ENCODE data around the gene SPAG5. TPM values are rescaled to one million over a fixed set of nuclear protein-coding genes. Genes with fewer than 3 reads are reported as not detected.

The SPAG5 gene
- polyA plus RNA-seq, 1 donor from 2014 or later: 19.9 TPM

GRCh38 chr17:28545787-28546415, 52.9 kb downstream of the SPAG5 start:
- Histone ChIP-seq H3K27ac (ENCODE audit: low read length) (no peak overlapping the region), H3K9me3 (ENCODE audit: low read length) (no peaks in the 10 kb centered on the region), H3F3A (ENCODE audit: insufficient read depth, low read length, poor library complexity, severe bottlenecking) (no peaks in the 10 kb centered on the region), H3K9me2 (ENCODE audit: insufficient read depth, low read length) (no peaks in the 10 kb centered on the region), H4K20me1 (ENCODE audit: insufficient read depth) (no peaks in the 10 kb centered on the region), H3K36me3 (ENCODE audit: insufficient read depth, low read length) (no peaks in the 10 kb centered on the region), H3K4me2 (ENCODE audit: low read length) (no peak overlapping the region), H3K4me3 (ENCODE audit: low read length) (no peak overlapping the region), H3K79me2 (replicated peaks; ENCODE audit: insufficient read depth, low read length) (peaks cover 4% of the 10 kb centered on the region), H3K27me3 (ENCODE audit: insufficient read depth, low read depth, low read length) (no peaks in the 10 kb centered on the region), H2AFZ (ENCODE audit: low read depth, low read length) (no peak overlapping the region), H3K9ac (ENCODE audit: low read length) (no peak overlapping the region)
- TF ChIP-seq POLR2AphosphoS5 (IDR thresholded peaks at IDR 0.05) (no peak), SMC3 (conservative IDR thresholded peaks at IDR 0.05; ENCODE audit: poor library complexity) (no peak), RAD21 (conservative IDR thresholded peaks at IDR 0.05) (no peak), EZH2 (IDR thresholded peaks at IDR 0.05; ENCODE audit: borderline replicate concordance, insufficient read depth, low read length, poor library complexity, severe bottlenecking) (no peak), MXI1 (conservative IDR thresholded peaks at IDR 0.05; ENCODE audit: poor library complexity, severe bottlenecking) (no peak), TAF1 (IDR thresholded peaks at IDR 0.05; ENCODE audit: low read depth) (no peak), EP300 (conservative IDR thresholded peaks at IDR 0.05; ENCODE audit: poor library complexity, severe bottlenecking) (no peak), CTCF (IDR thresholded peaks at IDR 0.05; ENCODE audit: poor library complexity, severe bottlenecking) (no peak)
- TF ChIP-seq, protein P1, sequence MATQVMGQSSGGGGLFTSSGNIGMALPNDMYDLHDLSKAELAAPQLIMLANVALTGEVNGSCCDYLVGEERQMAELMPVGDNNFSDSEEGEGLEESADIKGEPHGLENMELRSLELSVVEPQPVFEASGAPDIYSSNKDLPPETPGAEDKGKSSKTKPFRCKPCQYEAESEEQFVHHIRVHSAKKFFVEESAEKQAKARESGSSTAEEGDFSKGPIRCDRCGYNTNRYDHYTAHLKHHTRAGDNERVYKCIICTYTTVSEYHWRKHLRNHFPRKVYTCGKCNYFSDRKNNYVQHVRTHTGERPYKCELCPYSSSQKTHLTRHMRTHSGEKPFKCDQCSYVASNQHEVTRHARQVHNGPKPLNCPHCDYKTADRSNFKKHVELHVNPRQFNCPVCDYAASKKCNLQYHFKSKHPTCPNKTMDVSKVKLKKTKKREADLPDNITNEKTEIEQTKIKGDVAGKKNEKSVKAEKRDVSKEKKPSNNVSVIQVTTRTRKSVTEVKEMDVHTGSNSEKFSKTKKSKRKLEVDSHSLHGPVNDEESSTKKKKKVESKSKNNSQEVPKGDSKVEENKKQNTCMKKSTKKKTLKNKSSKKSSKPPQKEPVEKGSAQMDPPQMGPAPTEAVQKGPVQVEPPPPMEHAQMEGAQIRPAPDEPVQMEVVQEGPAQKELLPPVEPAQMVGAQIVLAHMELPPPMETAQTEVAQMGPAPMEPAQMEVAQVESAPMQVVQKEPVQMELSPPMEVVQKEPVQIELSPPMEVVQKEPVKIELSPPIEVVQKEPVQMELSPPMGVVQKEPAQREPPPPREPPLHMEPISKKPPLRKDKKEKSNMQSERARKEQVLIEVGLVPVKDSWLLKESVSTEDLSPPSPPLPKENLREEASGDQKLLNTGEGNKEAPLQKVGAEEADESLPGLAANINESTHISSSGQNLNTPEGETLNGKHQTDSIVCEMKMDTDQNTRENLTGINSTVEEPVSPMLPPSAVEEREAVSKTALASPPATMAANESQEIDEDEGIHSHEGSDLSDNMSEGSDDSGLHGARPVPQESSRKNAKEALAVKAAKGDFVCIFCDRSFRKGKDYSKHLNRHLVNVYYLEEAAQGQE (IDR thresholded peaks at IDR 0.05; ENCODE audit: borderline replicate concordance): no peak

DNA sequence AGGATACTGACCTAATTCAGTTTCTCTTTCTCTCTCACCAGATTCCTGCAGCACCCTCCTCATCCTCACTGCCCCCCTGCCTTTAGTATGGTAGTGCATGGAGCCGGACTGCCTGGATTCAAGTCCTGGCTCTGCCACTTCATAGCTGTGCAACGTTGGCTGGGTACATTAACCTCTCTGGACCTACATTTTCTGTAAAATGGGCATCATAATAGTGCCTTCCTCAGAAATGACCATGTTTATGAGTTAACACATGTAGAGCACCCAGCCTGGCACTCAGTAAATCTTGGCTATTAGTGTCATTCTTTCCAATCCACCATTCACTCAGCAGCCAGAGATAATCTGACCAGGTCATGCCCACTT, 53.7 kb downstream of the SPAG5 start:
- H3K4me3 ChIP-seq (ENCODE audit: low read length): no peak overlapping the region
- H3K4me2 ChIP-seq (ENCODE audit: low read length): no peak overlapping the region
- no peaks in the 10 kb centered on the region for H3K9me3 ChIP-seq (ENCODE audit: low read length)
- no peak overlapping the region for H2AFZ ChIP-seq (ENCODE audit: low read depth, low read length)
- no peaks in the 10 kb centered on the region for H3K36me3 ChIP-seq (ENCODE audit: insufficient read depth, low read length)
- no peaks in the 10 kb centered on the region for H3F3A ChIP-seq (ENCODE audit: insufficient read depth, low read length, poor library complexity, severe bottlenecking)
- no peaks in the 10 kb centered on the region for H3K27me3 ChIP-seq (ENCODE audit: insufficient read depth, low read depth, low read length)
- H3K9ac ChIP-seq (ENCODE audit: low read length): no peak overlapping the region
- no peak overlapping the region for H3K27ac ChIP-seq (ENCODE audit: low read length)
- no peaks in the 10 kb centered on the region for H3K79me2 ChIP-seq (replicated peaks; ENCODE audit: insufficient read depth, low read length)
- no peaks in the 10 kb centered on the region for H4K20me1 ChIP-seq (ENCODE audit: insufficient read depth)
- H3K9me2 ChIP-seq (ENCODE audit: insufficient read depth, low read length): no peaks in the 10 kb centered on the region
- TF ChIP-seq SMC3 (conservative IDR thresholded peaks at IDR 0.05; ENCODE audit: poor library complexity) (no peak), CTCF (IDR thresholded peaks at IDR 0.05; ENCODE audit: poor library complexity, severe bottlenecking) (no peak), RAD21 (conservative IDR thresholded peaks at IDR 0.05) (no peak), POLR2AphosphoS5 (IDR thresholded peaks at IDR 0.05) (no peak), TAF1 (IDR thresholded peaks at IDR 0.05; ENCODE audit: low read depth) (no peak), MXI1 (conservative IDR thresholded peaks at IDR 0.05; ENCODE audit: poor library complexity, severe bottlenecking) (no peak), EP300 (conservative IDR thresholded peaks at IDR 0.05; ENCODE audit: poor library complexity, severe bottlenecking) (no peak), EZH2 (IDR thresholded peaks at IDR 0.05; ENCODE audit: borderline replicate concordance, insufficient read depth, low read length, poor library complexity, severe bottlenecking) (no peak)
- TF ChIP-seq, protein P1 (IDR thresholded peaks at IDR 0.05; ENCODE audit: borderline replicate concordance): no peak
